GM12873 (cell line): ENCODE measurements around the gene CCNB2.

Source experiments
- TF ChIP-seq, protein P1 (sequence below): IDR thresholded peaks from 2 replicates; pipeline ENCODE4 v1.5.1; 2012; ENCODE audit warnings: low read depth, mild to moderate bottlenecking, moderate library complexity, low read length, control low read depth; ENCODE audit not compliant: insufficient read depth; ENCODE audit errors: missing control alignments

CCNB2 gene

DNA sequence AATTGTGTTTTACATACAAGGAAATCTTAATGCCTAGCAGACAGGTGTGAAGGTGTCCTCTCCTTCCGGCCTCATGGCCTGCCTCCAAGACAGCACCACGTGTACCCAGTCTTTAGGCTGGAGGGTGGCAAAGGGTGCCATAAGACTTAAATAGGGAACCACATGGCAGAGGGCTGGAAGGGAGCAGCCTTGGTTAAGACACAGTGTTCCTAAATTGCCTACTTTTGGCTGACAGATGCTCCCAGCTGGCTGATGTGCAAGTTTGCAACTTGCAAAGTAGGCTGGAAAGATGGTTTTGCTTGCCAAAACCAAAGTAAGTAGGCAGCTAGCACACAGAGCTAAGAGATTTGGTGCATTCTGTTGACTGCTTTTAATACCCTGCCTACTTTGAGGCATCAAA lies 45.2 kb downstream of the CCNB2 start:
- TF ChIP-seq, protein P1, sequence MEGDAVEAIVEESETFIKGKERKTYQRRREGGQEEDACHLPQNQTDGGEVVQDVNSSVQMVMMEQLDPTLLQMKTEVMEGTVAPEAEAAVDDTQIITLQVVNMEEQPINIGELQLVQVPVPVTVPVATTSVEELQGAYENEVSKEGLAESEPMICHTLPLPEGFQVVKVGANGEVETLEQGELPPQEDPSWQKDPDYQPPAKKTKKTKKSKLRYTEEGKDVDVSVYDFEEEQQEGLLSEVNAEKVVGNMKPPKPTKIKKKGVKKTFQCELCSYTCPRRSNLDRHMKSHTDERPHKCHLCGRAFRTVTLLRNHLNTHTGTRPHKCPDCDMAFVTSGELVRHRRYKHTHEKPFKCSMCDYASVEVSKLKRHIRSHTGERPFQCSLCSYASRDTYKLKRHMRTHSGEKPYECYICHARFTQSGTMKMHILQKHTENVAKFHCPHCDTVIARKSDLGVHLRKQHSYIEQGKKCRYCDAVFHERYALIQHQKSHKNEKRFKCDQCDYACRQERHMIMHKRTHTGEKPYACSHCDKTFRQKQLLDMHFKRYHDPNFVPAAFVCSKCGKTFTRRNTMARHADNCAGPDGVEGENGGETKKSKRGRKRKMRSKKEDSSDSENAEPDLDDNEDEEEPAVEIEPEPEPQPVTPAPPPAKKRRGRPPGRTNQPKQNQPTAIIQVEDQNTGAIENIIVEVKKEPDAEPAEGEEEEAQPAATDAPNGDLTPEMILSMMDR = no peak

DNA sequence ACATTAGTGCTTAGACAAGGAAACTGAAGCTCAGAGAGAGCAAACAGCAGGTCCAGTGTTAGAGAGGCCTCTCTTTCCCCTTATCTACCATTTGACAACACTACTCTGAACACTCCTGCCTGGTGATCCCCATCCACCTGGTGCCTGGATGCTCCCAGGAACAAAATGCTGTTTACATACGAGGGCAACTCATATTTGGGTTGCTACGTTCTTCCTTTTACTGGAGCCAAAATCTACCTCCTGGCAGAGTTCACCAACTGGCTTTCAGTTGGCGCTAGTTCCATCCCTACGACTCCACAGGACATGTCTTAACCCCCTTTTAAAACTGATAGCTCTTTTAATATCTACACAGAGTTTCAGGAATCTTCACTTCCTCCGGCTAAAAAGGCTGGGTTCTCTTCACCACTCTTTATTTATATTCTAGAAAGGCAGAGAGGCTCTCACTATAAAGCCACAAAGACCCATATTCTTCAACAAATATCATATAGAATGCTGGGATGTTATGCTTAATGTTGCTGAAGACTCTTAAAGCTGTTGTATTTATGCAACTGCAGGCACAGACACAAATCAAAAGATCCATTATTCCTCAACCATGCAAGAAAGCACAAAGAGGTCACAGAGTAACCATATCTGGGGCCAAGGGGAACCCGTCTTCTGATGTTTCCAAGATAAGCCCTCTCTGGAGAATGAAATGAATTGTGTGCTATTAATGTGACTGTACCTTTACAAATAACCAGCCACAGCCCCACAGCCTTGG lies 47.9 kb downstream of the CCNB2 start:
- TF ChIP-seq, protein P1 = no peak

DNA sequence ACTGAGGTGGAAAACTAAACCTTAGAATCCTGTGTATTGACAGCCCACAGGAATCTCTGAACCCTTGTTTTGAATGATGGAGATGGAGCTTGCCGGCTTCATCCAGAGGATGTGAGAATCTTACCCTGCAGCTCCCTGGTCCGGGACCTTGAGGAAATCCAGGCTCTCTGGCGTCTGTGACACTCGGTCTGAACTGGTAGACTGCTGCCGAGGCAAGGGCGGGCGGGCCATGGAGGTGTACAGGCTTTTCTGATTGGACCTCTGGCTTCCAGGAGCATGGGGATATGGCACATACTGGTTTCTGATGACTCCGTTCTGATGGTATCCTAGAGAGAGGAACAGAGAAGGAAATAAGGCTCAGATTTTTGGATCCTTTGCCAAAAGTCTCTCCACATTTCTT lies 48.5 kb downstream of the CCNB2 start:
- TF ChIP-seq, protein P1 = no peak

DNA sequence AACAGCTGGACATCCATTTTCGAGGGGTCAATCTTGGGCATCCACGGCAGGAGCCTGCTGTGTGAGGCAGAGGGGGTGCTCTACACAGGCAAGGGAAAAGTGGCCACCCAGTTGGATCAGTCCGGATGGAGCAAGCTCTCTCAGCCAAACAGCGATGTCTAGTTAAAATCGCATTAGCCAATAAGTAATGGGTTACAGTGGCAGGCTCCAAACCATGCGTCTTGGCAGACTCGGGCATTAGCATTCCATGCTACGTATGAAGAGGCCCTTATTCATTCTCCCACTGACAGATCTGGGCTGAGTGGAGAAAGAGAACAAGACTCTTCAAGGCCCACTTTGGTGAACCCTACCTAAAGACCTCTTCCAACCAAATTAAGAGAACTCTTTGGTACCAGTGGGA lies 49.3 kb downstream of the CCNB2 start:
- TF ChIP-seq, protein P1 = no peak

DNA sequence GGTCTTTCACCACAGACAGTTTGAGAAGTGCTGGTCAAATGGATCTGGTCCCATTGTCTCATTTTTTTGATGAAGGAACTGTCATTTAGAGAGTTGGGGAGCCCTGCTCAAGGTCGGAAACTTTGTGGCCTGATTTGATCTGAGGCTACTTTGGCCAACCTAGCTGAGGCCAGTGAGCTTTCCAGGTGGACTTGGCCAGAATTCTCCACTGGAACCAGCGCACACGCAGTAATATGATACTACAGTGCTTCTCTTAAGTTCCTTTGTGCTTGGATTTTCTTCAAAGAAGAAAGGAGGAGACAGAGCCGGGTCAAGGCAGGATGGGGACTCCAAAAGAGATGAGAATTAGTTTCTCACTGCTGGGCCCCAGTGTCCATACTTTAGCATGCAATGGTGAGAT lies 50.5 kb downstream of the CCNB2 start:
- TF ChIP-seq, protein P1 = no peak

DNA sequence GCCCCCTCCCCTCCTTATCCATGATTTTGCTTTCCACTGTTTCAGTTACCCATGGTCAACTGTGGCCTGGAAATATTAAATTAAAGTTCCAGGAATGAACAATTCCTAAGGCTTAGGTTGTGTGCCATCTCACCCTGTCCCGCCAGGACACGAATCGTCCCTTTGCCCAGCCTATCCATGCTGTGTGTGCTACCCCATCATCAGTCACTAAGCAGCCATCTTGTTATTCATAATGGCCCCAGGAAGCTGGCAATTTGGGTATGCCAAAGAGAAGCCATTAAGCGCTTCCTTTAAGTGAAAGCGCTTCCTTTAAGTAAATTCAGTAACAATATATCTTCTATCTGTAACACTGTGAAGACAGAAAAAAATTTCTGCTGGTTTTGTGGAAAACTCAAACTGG lies 52.5 kb downstream of the CCNB2 start:
- TF ChIP-seq, protein P1 = no peak

DNA sequence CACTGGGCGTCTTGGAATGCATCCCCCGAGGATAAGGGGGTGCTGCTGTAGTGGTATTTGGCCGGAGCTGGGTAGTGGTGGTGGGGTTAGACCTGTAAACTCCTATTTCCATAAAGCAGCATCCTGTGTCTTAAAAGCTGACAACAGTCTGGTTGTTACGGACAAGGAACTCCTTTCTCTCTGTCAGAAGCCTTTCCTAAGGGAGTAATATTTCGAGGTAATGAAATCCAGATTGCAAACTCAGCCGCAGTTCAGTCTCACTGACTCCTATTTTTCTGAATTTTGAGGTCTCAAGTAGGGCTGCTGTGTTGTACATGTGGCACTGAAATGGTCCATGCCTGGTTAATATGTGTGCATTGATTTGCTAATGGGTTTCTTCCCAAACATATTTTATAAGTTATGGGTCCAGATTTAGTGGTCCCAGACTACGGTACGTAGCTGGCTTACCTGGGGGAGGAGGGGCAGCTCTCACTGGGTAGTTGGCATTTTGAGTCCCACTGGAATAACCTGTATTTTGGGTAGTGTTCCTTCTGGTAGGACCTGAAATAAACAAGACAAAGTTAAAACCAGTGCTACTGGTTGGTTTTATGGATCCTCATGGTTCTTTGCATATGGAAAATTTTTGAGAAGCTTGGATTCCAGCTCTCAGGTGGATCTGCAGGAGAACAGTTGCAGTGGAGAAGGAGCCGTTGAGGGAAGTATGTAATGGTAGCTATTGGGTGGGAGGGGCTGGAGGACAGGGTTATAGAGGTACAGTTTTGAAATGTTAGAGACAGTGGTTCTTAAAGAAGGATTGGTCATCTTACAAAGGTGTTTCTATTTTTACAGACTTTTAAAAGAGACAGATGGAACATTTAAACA lies 53.1 kb downstream of the CCNB2 start:
- TF ChIP-seq, protein P1 = no peak
